ENCODE measurements around the gene DCDC2C.

DCDC2C gene

GRCh38 chr2:3789256-3789655 is 85.9 kb downstream of the DCDC2C start:
- ChIA-PET POLR2A (no interaction called here), CTCF (no interaction called here)
- no peaks in the 10 kb centered on the region for H3K4me1 ChIP-seq (ENCODE audit: control insufficient read depth, insufficient read depth, low read length)
- H3K9me3 ChIP-seq (ENCODE audit: control insufficient read depth, insufficient read depth, low read depth, low read length) = no peaks in the 10 kb centered on the region
- H3K4me3 ChIP-seq (ENCODE audit: low read depth, low read length) = no peak overlapping the region
- H3K36me3 ChIP-seq (ENCODE audit: control insufficient read depth in 2 of 2, insufficient read depth in 1 of 2, low read length in 2 of 2) = no peaks in the 10 kb centered on the region
- TF ChIP-seq KLF10 (tag by site-specific recombination; IDR thresholded peaks at IDR 0.05) = no peak
- H3K27ac ChIP-seq (ENCODE audit: extremely low read depth, low read depth, low read length) = no peak overlapping the region

- H3K4me1 ChIP-seq (ENCODE audit: control insufficient read depth, insufficient read depth, low read length) = no peaks in the 10 kb centered on the region
- no peaks in the 10 kb centered on the region for H3K36me3 ChIP-seq (ENCODE audit: control insufficient read depth in 2 of 2, insufficient read depth in 1 of 2, low read length in 2 of 2)
- ChIA-PET POLR2A (no interaction called here), CTCF (interaction anchor here (1.4 kb wide), 1 partner anchor 12 kb away, joined by 7 read pairs; no protein-coding TSS in a partner anchor)
- no peaks in the 10 kb centered on the region for H3K9me3 ChIP-seq (ENCODE audit: control insufficient read depth, insufficient read depth, low read depth, low read length)
- no peak overlapping the region for H3K27ac ChIP-seq (ENCODE audit: extremely low read depth, low read depth, low read length)
- H3K4me3 ChIP-seq (ENCODE audit: low read depth, low read length) = no peak overlapping the region
- TF ChIP-seq ZNF449 (tag by site-specific recombination; IDR thresholded peaks at IDR 0.05) = no peak
- no peak for TF ChIP-seq ZNF473 (tag by site-specific recombination; IDR thresholded peaks at IDR 0.05)
- no peak for TF ChIP-seq GLIS2 (tag by site-specific recombination; IDR thresholded peaks at IDR 0.05)
- TF ChIP-seq ZFP69B (tag by site-specific recombination; IDR thresholded peaks at IDR 0.05) = no peak
- no peak for TF ChIP-seq ZNF518A (tag by site-specific recombination; conservative IDR thresholded peaks at IDR 0.05; ENCODE audit: low read depth)
- no peak for TF ChIP-seq ZNF19 (tag by site-specific recombination; IDR thresholded peaks at IDR 0.05; ENCODE audit: low read depth)
- TF ChIP-seq ZNF792 (tag by site-specific recombination; IDR thresholded peaks at IDR 0.05) = no peak
- TF ChIP-seq BCL11A (tag by site-specific recombination; IDR thresholded peaks at IDR 0.05; ENCODE audit: low read depth) = no peak
- no peak for TF ChIP-seq ZSCAN23 (tag by site-specific recombination; IDR thresholded peaks at IDR 0.05)
- TF ChIP-seq ZNF37A (tag by site-specific recombination; IDR thresholded peaks at IDR 0.05) = no peak
- no peak for TF ChIP-seq ZNF610 (tag by site-specific recombination; IDR thresholded peaks at IDR 0.05; ENCODE audit: borderline replicate concordance)
- TF ChIP-seq GLI2 (tag by site-specific recombination; IDR thresholded peaks at IDR 0.05; ENCODE audit: borderline replicate concordance, low read depth) = no peak
- TF ChIP-seq KLF1 (tag by site-specific recombination; IDR thresholded peaks at IDR 0.05) = no peak
- TF ChIP-seq PBX3 (CRISPR knock-in tag; IDR thresholded peaks at IDR 0.05) = no peak
- no peak for TF ChIP-seq ZBTB21 (tag by site-specific recombination; IDR thresholded peaks at IDR 0.05)
- no peak for TF ChIP-seq ZNF521 (tag by site-specific recombination; IDR thresholded peaks at IDR 0.05)
Measured at GRCh38 chr2:3793249-3793648, 89.9 kb downstream of the DCDC2C start.

Data from HEK293 (cell line).